Raji (cell line): ENCODE data around the gene WDR31.

Experiments used
- POLR2A ChIP-seq: IDR thresholded peaks from 2 replicates; pipeline ENCODE4 v1.6.1; 2011; ENCODE audit warnings: low read depth, low read length, control low read depth; ENCODE audit not compliant: insufficient read depth

Gene WDR31

GRCh38 chr9:113368982-113369854 lies 29.1 kb upstream of the WDR31 start:
- TF ChIP-seq POLR2A = no peak

GRCh38 chr9:113368348-113368981 lies 28.4 kb upstream of the WDR31 start:
- no peak for TF ChIP-seq POLR2A

GRCh38 chr9:113364951-113365350 lies 24.9 kb upstream of the WDR31 start:
- no peak for TF ChIP-seq POLR2A

- TF ChIP-seq POLR2A = no peak
Observed at GRCh38 chr9:113363336-113363735, 23.3 kb upstream of the WDR31 start.

GRCh38 chr9:113361304-113362018 lies 21.4 kb upstream of the WDR31 start:
- no peak for TF ChIP-seq POLR2A

- TF ChIP-seq POLR2A = no peak
Observed at GRCh38 chr9:113360242-113360842, 20.3 kb upstream of the WDR31 start.

- TF ChIP-seq POLR2A = no peak
Observed at GRCh38 chr9:113359385-113359784, 19.3 kb upstream of the WDR31 start.

GRCh38 chr9:113356686-113357292 lies 16.7 kb upstream of the WDR31 start:
- no peak for TF ChIP-seq POLR2A

- no peak for TF ChIP-seq POLR2A
Observed at GRCh38 chr9:113355040-113355596, 15.0 kb upstream of the WDR31 start.

- TF ChIP-seq POLR2A = no peak
Observed at GRCh38 chr9:113352411-113352810, 12.3 kb upstream of the WDR31 start.

GRCh38 chr9:113352006-113352405 lies 11.9 kb upstream of the WDR31 start:
- no peak for TF ChIP-seq POLR2A

- no peak for TF ChIP-seq POLR2A
Observed at GRCh38 chr9:113350937-113351336, 10.9 kb upstream of the WDR31 start.

- no peak for TF ChIP-seq POLR2A
Observed at GRCh38 chr9:113350107-113350661, 10.1 kb upstream of the WDR31 start.

GRCh38 chr9:113349445-113350094 lies 9.5 kb upstream of the WDR31 start, which contains the start of gene BSPRY:
BSPRY (plus strand) TSS chr9:113349541; CDS start chr9:113349580, 39 bp downstream.
- TF ChIP-seq POLR2A = no peak
